GM21515 (cell line): ENCODE results near the gene PTPRG.
A peak's percentile ranks its signal among the peaks of the same experiment; 100 is the strongest.

Experiments
- ATAC-seq: cut with Tn5 transposase; IDR thresholded peaks from one replicate; pipeline ENCODE4 v1.9.1; 2021; ENCODE audit not compliant: unreplicated experiment

Gene PTPRG

DNA sequence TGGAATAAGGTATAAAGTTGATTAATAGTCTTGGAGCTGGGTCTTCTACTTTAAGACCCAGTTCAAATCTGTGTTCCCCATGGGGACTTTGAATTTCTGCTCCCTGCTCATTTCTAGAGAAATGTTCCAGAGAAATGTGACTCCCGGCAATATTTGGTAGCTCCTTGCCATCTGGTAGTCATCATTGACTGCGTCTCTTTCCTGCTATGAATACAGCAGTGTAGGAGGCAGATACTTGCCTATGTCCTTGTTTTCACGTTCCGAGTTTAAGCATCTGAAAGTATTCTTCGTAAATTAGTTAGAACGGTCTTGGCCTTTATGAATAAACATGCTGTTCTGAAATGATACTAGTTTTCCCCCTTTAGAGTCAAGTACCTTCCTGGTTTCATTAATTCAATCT, 352.9 kb downstream of the PTPRG start:
- ATAC-seq = no peak

DNA sequence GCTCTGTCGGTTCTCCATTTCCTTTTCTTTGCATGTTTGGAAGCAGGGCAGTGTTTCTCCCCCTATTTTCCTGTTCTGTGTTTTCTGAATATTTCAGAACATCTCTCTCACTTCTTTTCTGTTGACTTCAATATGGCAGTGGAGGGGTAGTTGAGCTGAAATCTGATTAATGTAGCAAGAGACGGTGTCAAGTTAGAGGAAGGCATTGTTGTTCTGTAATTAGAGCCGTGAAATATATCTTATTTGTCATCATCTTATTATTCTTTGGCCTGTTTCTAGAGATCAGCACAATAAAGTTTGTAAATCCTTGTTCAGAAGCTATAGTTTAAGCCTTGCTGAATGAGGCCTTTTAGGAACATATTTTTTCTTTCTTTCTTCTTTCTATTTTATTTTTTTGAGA, 353.9 kb downstream of the PTPRG start:
- no peak for ATAC-seq

DNA sequence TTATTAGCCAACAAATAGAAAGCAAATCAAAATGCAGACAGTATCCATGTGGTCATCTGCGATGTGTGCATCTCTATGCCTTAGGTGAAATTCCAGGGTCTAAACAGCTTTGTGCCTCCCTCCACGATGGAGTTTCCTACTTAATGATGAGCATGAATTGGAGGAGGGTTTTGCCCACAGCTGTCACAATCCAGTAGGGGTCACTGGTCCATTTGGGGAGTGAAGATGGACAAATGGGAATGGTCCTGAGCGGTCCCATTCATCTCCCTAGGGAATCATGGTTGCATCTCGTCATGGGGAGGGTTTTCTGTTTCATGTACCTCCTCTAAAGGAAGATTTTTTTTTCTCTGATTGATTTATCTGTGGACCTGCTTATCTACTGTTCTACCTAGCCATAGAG, 358.0 kb downstream of the PTPRG start:
- no peak for ATAC-seq

DNA sequence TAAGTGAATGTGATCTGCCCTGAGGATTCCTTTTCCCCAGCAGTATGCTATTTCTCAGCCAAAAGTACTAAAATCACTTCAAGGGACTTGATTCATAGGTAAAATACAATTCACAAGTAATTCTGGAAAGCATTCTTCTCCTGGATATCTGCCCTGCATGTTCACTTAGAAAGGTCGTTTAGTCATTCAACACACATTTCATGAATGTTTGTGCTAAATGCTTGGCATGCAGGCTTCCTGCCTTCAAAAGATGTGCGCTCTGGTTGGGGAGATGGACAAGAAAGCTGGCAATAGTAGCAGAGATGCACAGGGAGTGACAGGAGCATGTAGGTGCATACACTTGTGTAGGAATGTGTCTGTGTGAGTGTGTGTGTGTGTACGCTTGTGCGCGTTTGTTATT, 360.7 kb downstream of the PTPRG start:
- ATAC-seq = no peak

DNA sequence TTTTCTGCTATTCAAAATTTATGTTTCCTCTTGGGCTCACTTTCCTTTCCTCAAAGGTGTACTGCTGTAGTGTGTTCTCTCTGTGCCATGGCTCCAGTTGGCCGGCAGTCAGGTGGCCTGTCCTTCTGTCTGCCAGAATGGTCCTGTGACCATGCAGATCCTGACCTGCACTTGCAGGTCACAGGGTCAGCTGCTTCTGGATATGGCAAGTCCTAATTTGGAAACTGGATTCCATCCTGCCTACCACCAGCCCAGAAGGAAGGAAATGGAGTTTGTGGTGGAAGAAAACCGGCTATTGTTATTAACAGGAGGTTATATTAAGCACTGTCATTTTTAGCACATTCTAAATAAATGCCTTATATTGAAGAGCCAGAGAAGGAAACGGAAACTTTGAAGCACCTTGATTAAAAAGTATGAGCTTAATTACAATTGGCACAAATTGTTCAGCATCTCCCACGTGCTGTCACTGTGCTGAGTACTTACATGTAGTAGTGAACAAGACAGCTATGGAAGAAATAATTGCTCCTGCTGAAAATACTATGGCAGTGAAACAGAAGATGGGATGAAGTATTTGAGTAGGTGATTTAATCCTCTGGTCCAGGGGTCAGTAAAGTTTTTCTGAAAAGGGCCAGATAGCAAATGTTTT, 362.8 kb downstream of the PTPRG start:
- ATAC-seq = no peak

DNA sequence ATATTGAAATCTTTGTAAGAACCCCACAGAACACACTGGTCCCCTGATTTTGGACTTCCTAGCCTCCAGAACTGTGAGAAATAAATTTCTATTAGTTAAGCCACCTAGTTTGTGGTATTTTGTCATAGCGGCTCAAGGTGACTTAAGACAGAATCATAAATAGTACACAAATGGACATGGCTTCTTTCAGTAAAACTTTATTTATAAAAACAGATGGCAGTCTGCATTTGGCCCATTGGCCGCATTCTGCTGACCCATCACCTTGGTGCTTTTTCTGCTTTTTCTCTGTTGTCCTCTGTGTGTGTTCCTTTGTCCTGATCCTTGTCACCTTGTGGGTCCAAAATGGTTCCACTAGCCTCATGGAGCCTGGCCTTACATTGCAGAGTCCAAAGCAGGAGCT, 363.6 kb downstream of the PTPRG start:
- no peak for ATAC-seq

DNA sequence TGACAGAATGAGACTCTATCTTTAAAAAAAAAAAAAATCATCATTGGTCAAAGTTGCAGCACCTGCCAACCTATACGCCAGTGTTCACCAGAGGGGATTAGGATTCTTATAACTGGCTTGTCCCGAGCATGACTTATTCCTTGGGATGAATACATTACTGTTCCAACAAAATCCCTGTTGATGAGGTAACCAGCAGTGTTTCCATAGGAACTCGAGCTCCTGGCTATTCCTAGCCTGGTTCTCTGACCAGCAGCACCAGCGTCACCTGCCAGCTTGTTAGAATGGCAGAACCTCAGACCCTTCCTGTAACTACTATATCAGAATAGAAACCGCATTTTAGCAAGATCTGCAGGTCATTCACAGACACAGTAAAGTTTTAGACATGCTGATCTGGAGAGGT, 364.4 kb downstream of the PTPRG start:
- no peak for ATAC-seq

DNA sequence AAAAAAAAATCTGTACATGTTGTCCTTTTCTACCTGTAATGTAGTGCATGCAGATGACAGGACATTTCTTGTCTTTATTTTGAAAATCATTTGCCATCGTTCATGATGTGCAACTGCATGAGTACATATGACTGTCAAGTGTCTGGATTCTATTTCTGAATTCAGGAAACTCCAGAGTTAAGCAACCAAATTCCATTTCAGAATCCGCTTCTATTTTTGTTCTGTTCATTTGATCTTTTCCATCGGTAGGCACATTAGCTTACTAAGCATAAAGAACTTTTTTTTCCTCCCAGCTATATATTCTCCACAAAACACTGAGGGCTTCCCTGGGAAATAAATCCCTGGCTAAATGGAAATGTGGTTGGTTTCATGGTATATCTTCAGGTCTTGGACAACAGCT, 365.6 kb downstream of the PTPRG start:
- no peak for ATAC-seq

DNA sequence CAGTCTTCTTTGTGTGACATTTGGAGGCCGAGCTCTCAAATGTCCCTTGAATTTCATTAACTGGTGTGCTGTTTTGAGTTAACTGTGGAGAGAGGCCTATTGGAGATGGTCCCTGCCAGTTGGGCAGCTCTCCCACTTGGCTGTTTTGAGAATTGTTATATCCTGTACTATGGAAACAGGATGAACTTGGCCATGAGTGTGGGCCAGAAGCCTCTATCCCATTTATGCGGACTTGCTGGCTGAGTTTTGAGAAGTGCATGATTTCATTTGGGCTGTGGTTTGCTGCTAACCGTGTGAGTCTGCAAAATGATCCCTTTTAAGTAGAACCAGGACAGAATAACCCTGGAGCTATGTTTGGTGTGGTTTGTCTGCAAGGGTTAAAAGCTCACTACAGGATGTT, 366.0 kb downstream of the PTPRG start:
- ATAC-seq = no peak

DNA sequence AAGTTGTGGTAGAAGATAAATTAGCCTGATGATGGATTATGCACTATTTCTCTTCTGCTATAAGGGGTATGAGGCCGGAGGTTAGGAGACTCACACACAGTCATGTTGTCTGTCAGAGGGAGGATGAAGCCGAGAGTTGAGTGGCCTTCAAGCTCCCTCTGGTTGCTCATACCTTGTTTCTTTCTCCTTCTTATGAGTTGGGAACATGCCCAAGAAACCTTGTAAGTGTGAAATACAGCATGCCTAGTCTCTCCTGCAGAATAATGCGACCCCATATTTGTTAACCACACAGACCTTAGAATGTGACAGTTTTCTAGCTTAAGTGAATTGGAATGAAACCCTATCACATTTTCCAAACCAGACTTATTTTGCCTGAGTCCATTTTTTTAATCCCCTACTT, 366.7 kb downstream of the PTPRG start:
- no peak for ATAC-seq

DNA sequence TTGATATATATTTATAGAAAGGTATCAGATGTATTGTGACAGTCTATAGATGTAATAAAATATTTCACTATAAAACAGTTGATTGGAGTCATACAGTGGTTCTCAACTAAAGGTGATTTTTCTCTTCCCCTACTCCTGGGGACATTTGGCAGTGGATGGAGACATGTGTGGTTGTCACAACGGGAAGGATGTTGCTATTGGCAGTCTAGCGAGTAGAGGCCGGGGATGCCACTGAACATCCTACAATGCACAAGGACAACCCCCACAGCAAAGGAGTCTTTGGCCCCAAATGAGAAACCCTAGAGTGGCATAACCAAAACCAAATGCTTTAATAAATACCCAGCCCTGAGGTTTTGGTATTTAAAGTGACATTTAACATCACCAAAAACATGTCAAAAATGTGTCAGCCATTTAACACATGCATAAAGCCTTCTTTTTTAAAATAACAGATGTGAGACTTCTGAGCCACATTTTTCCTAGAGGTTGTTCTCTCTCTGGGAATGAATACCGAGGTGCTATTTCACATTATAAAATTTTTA, 367.5 kb downstream of the PTPRG start:
- ATAC-seq = no peak

DNA sequence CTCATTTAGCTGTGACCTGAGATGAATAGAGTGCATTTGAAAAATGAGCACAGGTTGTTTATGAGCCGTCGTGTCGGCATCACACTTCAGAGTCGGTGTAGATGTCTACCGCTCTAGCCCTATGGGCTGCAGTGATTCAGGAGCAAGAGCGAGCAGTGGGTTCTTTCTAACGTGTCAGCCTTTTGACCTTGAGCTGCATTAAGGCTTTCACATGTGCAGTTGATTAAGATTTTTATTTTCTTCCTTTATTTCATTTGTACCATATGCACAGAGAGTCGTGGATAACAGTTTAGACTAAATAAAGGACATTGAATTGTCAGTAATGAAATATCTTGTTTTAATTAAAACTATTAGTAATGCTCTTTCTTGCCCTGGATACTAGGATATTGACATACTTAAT, 368.2 kb downstream of the PTPRG start:
- ATAC-seq = no peak

DNA sequence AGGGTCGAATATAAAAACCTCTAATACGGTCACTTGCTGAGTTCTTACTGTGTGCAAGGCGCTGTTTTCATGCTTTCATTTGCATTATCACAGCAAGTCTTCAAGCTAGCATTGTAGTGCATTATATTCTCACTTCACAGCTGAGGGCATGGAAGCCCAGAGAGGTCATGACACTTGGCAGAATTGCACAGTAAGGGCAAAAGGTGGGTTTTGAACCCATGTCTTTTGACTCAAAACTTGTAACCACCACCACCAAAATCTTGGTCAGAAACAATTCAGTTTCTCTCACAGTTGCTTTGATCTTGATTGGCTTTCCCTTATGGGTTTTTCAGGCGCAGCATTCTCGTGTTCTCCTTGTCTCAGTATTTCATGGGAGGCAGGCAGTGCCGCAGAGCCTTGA, 371.1 kb downstream of the PTPRG start:
- ATAC-seq = no peak

DNA sequence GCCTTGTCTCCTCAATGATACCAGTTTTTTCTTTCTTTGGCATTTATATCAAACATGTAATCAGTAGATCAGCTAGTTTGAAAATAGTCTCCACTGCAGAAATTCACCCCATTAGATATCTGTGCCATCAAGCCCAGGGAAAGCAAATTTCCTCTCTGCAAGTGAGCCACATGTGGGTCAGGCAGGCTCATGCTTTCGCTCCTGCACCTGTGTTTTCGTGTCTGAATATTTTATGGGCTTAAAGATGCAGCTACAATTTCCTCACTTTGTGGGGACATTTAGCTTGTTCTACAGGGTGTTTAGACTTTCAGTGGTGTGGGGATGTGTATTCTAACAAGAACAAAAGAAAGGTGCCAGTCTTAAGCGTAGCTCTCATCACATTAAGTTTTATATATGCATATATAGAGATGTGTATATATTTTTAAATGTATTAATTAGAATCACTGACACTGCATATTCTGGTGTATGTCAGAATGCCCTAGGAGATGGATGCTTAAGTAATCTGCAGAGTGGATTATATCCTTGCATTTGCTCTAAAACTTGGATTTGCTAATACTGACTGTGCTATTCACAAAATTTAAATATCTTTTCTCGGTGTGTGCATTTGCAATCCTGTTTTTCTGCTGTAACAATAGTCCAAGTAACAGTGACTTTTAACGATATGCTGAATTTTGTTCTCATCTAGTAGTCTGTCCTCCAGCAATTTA, 372.6 kb downstream of the PTPRG start:
- no peak for ATAC-seq

DNA sequence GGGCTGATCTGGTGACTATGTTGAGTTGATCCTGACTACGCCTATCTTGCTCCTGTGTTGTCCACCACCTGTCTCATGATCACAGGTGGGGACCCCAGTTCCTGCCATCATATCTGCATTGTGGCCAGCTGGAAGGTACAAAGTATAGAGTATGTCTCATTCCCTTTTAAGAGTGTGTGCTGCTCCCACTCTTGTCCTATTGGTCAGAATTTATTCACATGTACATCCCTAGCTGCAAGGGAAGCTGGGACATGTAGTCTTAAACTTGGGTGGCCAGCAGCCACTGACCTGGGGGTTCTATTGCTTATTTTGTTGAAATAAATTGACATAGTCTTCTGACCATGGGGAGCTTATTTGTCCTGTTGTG, 373.1 kb downstream of the PTPRG start:
- no peak for ATAC-seq

DNA sequence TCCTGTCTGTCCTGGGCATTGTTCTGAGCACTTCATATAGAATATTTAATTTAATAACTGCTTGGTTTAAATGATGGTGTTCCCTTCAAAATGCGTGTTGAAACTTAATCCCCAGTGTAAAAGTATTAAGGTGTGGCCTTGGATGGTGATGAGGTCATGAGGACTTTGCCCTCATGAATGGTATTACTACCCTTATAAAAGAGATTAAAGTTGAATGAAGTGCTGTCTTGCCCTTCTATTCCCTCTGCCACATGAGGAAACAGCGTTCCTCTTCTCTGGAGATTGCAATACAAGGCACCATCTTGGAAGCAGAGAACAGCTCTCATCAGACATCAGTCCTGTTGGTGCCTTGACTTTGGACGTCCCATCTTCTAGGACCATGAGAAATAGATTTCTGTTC, 374.4 kb downstream of the PTPRG start:
- ATAC-seq = no peak

DNA sequence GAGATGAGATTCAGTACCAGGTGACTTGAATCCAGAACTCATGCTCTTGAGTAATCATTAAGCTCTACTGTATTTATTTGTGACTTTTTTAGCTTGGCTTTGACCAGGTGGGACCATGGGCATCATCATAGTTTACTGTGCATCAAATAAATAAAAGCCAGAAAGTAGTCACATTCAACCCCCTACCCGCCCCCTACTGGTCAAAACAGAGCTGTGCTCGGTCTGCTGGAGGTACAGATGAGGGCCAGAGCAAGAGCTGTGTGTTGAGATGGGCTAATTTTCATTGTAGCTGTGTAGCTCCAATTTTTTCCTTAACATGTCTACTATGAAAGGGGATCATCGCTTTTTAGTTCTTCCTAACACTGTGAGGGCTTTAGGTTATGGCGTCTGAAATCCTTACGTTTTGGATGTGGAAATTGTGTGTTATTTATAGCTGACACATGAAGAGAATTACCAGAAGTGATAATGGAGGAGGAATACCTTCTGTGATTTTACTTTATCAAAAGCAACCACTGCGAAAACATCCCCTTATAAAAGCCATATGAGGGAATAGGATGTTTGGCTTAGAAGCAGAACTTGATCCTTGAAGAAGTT, 375.1 kb downstream of the PTPRG start:
- peak; percentile 48 for ATAC-seq

DNA sequence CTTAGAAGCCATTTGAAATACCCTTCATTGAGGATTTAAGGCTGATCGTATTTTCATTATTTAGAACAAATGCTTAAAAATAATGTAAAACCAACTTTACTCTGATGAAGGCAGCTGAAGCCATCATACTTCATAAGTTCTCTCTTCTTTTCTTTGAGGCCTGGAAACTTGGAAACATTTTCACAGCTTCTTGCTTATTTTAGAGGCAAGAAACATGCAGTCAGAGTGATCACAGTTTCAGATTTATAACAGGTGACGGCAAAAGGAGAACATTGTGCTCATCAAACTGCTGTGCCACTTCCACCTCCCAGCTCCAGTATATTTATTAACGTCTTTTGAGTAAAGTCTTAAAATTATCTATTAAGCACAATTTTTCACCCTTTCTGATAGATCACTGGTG, 376.1 kb downstream of the PTPRG start:
- ATAC-seq = no peak

DNA sequence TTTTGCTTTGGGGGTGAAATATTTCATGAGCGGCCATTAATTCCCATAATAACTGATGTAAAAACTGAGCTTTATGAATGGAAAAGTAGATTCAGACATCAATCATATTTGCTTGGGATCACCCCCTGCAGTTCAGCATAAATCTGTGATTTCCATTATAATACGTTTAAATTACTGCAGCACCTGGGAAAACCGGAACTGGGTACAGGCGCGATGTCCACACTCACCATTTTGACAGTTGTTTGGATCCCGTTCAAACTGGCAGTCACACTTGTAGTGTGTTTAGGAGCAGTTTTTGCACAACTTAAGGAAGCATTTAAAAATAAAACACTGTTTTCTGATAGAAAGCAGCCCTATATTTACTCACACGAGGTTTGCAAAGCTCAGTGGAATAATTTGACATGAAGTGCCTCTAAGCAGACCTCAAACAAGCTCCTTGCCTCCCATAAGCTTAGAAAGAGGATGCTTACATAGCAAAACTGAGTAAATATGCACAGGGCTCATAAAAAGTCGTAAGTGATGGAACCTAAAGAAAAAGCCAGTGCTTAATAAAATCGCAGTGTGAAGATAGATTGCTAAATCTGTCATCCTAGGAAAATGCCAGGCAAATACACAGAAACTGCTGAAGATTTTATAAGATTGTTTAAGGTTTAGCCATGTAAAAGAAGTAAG, 377.6 kb downstream of the PTPRG start:
- ATAC-seq = no peak

DNA sequence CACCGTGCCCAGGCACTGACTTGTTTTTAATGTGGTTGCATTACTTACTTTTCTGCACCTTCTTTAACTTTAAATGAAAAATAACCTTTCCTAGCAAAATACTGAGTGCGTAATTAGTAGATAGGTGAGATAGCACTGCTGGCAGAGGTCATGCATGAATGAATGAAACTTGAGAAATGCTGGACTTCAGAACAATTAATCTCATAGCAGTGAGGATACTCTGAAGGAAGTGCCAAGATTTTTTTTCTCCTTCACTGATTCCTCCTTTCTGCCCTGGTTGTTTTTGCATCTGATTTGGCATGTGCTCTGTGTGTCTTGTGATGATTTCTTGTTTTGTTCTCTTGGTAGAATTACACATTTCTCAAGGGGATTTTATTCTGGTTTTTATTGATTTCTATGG, 378.9 kb downstream of the PTPRG start:
- no peak for ATAC-seq

DNA sequence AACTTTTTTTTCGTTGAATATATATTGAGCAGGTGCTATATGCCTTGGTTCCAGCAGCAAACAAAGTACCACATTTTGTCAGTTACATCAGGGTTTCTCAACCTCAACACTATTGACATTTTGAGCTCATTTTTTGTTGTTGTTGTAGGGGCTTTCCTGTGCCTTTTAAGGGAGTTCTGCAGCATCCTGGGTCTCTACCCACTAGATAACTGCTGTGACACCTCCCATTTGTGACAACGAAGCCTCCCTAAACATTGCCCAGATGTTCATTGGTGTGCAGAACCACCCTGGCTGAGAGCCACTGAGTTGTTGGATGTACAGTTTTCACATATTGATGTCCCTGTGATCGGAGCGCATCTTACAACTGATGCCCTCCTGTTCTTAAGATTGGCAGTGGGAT, 382.6 kb downstream of the PTPRG start:
- ATAC-seq = no peak

DNA sequence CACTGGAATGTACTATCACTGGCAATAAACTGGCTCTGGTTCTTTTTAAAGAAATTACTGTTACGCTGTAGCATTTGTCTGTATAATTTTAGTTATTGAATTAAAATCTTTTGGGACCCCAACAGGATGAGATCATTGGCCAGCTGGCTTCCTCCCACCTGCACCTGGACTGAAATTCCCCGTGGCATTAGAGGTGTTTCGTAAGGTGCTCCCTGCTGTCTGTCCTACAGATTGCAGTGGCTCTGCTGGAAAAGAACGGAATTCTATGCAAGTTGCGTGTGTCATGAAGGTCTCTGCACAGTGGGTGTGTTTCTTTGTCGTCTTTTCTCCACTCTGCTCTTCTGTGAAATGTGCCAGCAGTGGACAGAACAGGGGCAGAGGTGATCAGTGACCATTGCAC, 383.4 kb downstream of the PTPRG start:
- no peak for ATAC-seq
